GM12878 (cell line): ENCODE data around the gene COL13A1. TPM values are rescaled to one million over a fixed set of nuclear protein-coding genes. Genes with fewer than 3 reads are reported as not detected.

ENCODE experiments used
- ATAC-seq: fragments of 200-7000 bp; cut with Tn5 transposase; 3 replicates; pipeline ENCODE4 v1.9.1; 2020; ENCODE audit warnings: mild to moderate bottlenecking, moderate library complexity
- BruUV-seq: library from RNA; stranded (reverse); fragments of 400-500 nt; replicated peaks from 2 replicates; lab custom pipeline; 2021; lab: Mats Ljungman, UMichigan
- CTCF ChIA-PET: fragments of 300-600 bp; sonication (Branson Sonifier 250); formaldehyde crosslinking; extraction: SDS; loops from one replicate; lab custom pipeline; 2021; ENCODE audit warnings: inconsistent platforms; lab: Yijun Ruan, JAX
- POLR2A ChIA-PET: fragments of 350-600 bp; formaldehyde crosslinking; extraction: SDS; loops from one replicate; lab custom pipeline; 2021; ENCODE audit warnings: inconsistent platforms; lab: Charles Lee
- RAD21 ChIA-PET: fragments of 300-600 bp; sonication (Branson Sonifier 250); formaldehyde crosslinking; loops from one replicate; lab custom pipeline; 2023; ENCODE audit warnings: antibody characterized with exemption; ENCODE audit not compliant: unreplicated experiment; lab: Charles Lee
- SMC1A ChIA-PET: fragments of 300-600 bp; sonication (Branson Sonifier 250); formaldehyde crosslinking; loops from one replicate; lab custom pipeline; 2023; ENCODE audit not compliant: unreplicated experiment, uncharacterized antibody; lab: Charles Lee
- DNase-seq: peaks from one replicate; pipeline ENCODE4 v3.0.0-alpha.2; 2011; ENCODE audit warnings: low read depth, low spot score
- FAIRE-seq: peaks from 3 replicates; lab custom pipeline; 2011; peaks lifted over from hg19 to GRCh38; lab: Jason Lieb, UNC
- H2AFZ ChIP-seq: 2 replicates; pipeline ENCODE4 v1.6.0; 2011; ENCODE audit warnings: low read depth, low read length, control low read depth; ENCODE audit not compliant: control insufficient read depth
- H3K27ac ChIP-seq: 2 replicates; pipeline ENCODE4 v1.5.1; 2011; ENCODE audit warnings: control low read depth; ENCODE audit not compliant: control insufficient read depth, insufficient read depth
- H3K27me3 ChIP-seq, 2 experiments: replicated peaks in 1 of 2; 2 replicates each; pipeline versions ENCODE4 v1.6.0 to v1.6.1; 2011; ENCODE audit warnings: low read length in 1 of 2; ENCODE audit not compliant: control insufficient read depth in 2 of 2, insufficient read depth in 2 of 2
- H3K36me3 ChIP-seq, 2 experiments: 2 replicates each; pipeline ENCODE4 v1.5.1; 2011; ENCODE audit warnings: low read length in 1 of 2; ENCODE audit not compliant: control insufficient read depth in 2 of 2, insufficient read depth in 2 of 2
- H3K4me1 ChIP-seq: 2 replicates; pipeline ENCODE4 v1.6.1; 2011; ENCODE audit warnings: mild to moderate bottlenecking, low read length, moderate library complexity, mixed read lengths; ENCODE audit not compliant: control insufficient read depth, insufficient read depth
- H3K4me2 ChIP-seq: 2 replicates; pipeline ENCODE4 v1.6.0; 2011; ENCODE audit warnings: control low read depth; ENCODE audit not compliant: control insufficient read depth, insufficient read depth
- H3K4me3 ChIP-seq: fragments of 200-600 bp; sonication (generic); 2 replicates; pipeline ENCODE4 v1.5.1; 2016
- H3K79me2 ChIP-seq: 2 replicates; pipeline ENCODE4 v1.6.0; 2011; ENCODE audit warnings: low read length; ENCODE audit not compliant: control insufficient read depth, insufficient read depth
- H3K9ac ChIP-seq: 2 replicates; pipeline ENCODE4 v1.8.0; 2011; ENCODE audit warnings: low read length, control low read depth, mixed read lengths; ENCODE audit not compliant: control insufficient read depth, insufficient read depth
- H3K9me3 ChIP-seq: replicated peaks from 3 replicates; pipeline ENCODE4 v1.5.1; 2011; ENCODE audit warnings: mild to moderate bottlenecking, low read length; ENCODE audit not compliant: control insufficient read depth, insufficient read depth
- H4K20me1 ChIP-seq: 2 replicates; pipeline ENCODE4 v1.6.0; 2011; ENCODE audit not compliant: control insufficient read depth, insufficient read depth
- BRCA1 ChIP-seq: IDR thresholded peaks from 2 replicates; pipeline ENCODE4 v1.6.1; 2011; ENCODE audit warnings: low read depth, low read length, improper control_type of control experiment
- HDAC2 ChIP-seq: fragments of 200-600 bp; sonication (generic); IDR thresholded peaks from 2 replicates; pipeline ENCODE4 v1.6.1; 2017
- HSF1 ChIP-seq: fragments of 150-350 bp; IDR thresholded peaks from 2 replicates; pipeline ENCODE4 v1.6.1; 2014; ENCODE audit warnings: mild to moderate bottlenecking, low read depth, low read length
- IRF3 ChIP-seq: fragments of 450-650 bp; IDR thresholded peaks from 2 replicates; pipeline ENCODE4 v1.6.1; 2014; ENCODE audit warnings: mild to moderate bottlenecking
- MXI1 ChIP-seq: fragments of 150-350 bp; IDR thresholded peaks from 2 replicates; pipeline ENCODE4 v1.6.1; 2011; ENCODE audit warnings: low read depth, mild to moderate bottlenecking, inconsistent platforms, low read length, improper control_type of control experiment
- SP1 ChIP-seq: IDR thresholded peaks from one replicate; pipeline ENCODE4 v1.6.1; 2011; ENCODE audit warnings: low read depth, low read length
- SPI1 ChIP-seq: IDR thresholded peaks from 2 replicates; pipeline ENCODE4 v1.6.1; 2011; ENCODE audit warnings: low read depth, mild to moderate bottlenecking, low read length, moderate library complexity, borderline replicate concordance; ENCODE audit not compliant: insufficient read depth
- TCF3 ChIP-seq: IDR thresholded peaks from 2 replicates; pipeline ENCODE4 v1.6.1; 2012; ENCODE audit warnings: low read depth, mild to moderate bottlenecking, low read length, borderline replicate concordance; ENCODE audit not compliant: insufficient read depth
- TCF7 ChIP-seq: IDR thresholded peaks from 2 replicates; pipeline ENCODE4 v1.6.1; 2014; ENCODE audit warnings: antibody characterized with exemption, borderline replicate concordance
- WRNIP1 ChIP-seq: IDR thresholded peaks from 2 replicates; pipeline ENCODE4 v1.6.1; 2011; ENCODE audit warnings: low read depth, low read length, improper control_type of control experiment, borderline replicate concordance
- ZBTB11 ChIP-seq: fragments of 450-650 bp; formaldehyde crosslinking; IDR thresholded peaks from 2 replicates; pipeline ENCODE4 v1.5.0; 2022; ENCODE audit warnings: mild to moderate bottlenecking, missing genetic modification characterization
- ZBTB4 ChIP-seq: fragments of 450-650 bp; formaldehyde crosslinking; IDR thresholded peaks from 2 replicates; pipeline ENCODE4 v1.4.0; 2022; ENCODE audit warnings: mild to moderate bottlenecking, moderate library complexity
- ZNF207 ChIP-seq: fragments of 450-650 bp; IDR thresholded peaks from 2 replicates; pipeline ENCODE4 v1.6.1; 2014; ENCODE audit warnings: antibody characterized with exemption, mild to moderate bottlenecking, borderline replicate concordance
- ZNF384 ChIP-seq: IDR thresholded peaks from 2 replicates; pipeline ENCODE4 v1.6.1; 2012; ENCODE audit warnings: low read depth, mild to moderate bottlenecking, low read length, improper control_type of control experiment, borderline replicate concordance
- WGBS: methylation state at CpG from one replicate; pipeline ENCODE4 v1.1.6; 2016; ENCODE audit warnings: low lambda C conversion rate; ENCODE audit not compliant: insufficient replicate concordance, insufficient coverage; ENCODE audit errors: missing lambda C conversion rate; 5-methylcytosine and 5-hydroxymethylcytosine counted together
- in situ Hi-C: fragments of 300-500 bp; cut with MboI; formaldehyde crosslinking; loops from 9 replicates; pipeline ENCODE4 v1.14.3; 2018; ENCODE audit warnings: mixed read lengths
- intact Hi-C: fragments of 100-400 bp; cut with micrococcal nuclease; formaldehyde crosslinking; loops from one replicate; pipeline ENCODE4 v1.14.2; 2022; ENCODE audit not compliant: unreplicated experiment
- polyA plus RNA-seq, 11 experiments: library from polyadenylated mRNA; depleted of rRNA in 4 of 11; unstranded in 6 of 11; stranded (reverse) in 5 of 11; fragments of >200 nt; fragmentation: Nextera tagmentation in 4 of 11; fragmentation: Illumina TruSeq in 1 of 11; extraction: Ambion mirVana in 4 of 11; extraction: Trizol in 1 of 11; gene quantifications; 1 replicate in 1 of 11; 2 replicates in 10 of 11; pipeline versions ENCODE4 v1.2.1 to v1.2.3, GENCODE V29; 2011 to 2016; ENCODE audit warnings: inconsistent platforms in 2 of 11, missing spikeins in 2 of 11, low read depth in 1 of 11
- total RNA-seq, 4 experiments: library from RNA; depleted of rRNA in 3 of 4; stranded (reverse); fragments of >200 nt in 3 of 4; fragmentation: Illumina TruSeq in 1 of 4; extraction: Trizol in 1 of 4; gene quantifications; 2 replicates each; pipeline versions ENCODE4 v1.2.1 to v1.2.3, GENCODE V29; 2013 to 2021

The COL13A1 gene
- total and polyA plus RNA-seq, 10 of the 15 experiments (the other 5 are each of a cell fraction or from before 2014, with no cell fraction given) = 0.03 to 0.15 (median 0.05) TPM; not detected in 7

GRCh38 chr10:69928339-69928738 lies 126.6 kb downstream of the COL13A1 start (continued):
- TF ChIP-seq IRF3 = no peak
- TF ChIP-seq, all 136 proteins: peak for 0

GRCh38 chr10:69929575-69929974 lies 127.9 kb downstream of the COL13A1 start:
- no peak for FAIRE-seq
- H3K4me1 ChIP-seq = no peaks in the 10 kb centered on the region
- no peak overlapping the region for H3K4me2 ChIP-seq
- H3K27me3 ChIP-seq = peaks cover 0 to 3% of the 10 kb centered on the region in 2 experiments; a peak in 3 of 4 replicates
- no peak overlapping the region for H3K4me3 ChIP-seq
- no peaks in the 10 kb centered on the region for H3K9me3 ChIP-seq
- no peaks in the 10 kb centered on the region for H3K36me3 ChIP-seq
- RAD21 ChIA-PET = no interaction called here
- no peak for DNase-seq
- ATAC-seq = no peak
- BruUV-seq = no TSS peak
- no peak overlapping the region for H2AFZ ChIP-seq
- in situ Hi-C loops (no loop called here), intact Hi-C loops (no loop called here)
- whole genome bisulfite sequencing = 25% methylated on average over 3 of the region's 3 CpGs
- H3K27ac ChIP-seq = no peak overlapping the region
- H3K79me2 ChIP-seq = no peaks in the 10 kb centered on the region
- no peaks in the 10 kb centered on the region; the same call in 1 of the 2 replicates for H4K20me1 ChIP-seq
- POLR2A ChIA-PET = no interaction called here
- SMC1A ChIA-PET = no interaction called here
- CTCF ChIA-PET = no interaction called here
- H3K9ac ChIP-seq = no peak overlapping the region
- TF ChIP-seq HDAC2 (no peak), ZNF384 (no peak), TCF7 (no peak), SPI1 (no peak), ZBTB11 (CRISPR knock-in tag) (no peak), WRNIP1 (no peak), HSF1 (no peak), SP1 (no peak), BRCA1 (no peak), MXI1 (no peak), TCF3 (no peak), ZNF207 (no peak), ZBTB4 (CRISPR knock-in tag) (no peak)
